Measurements from ENCODE around the gene CLIC4.
"Not testable (repeated sequence)": the region's sequence is repeated elsewhere in the genome, so short reads cannot be mapped to it uniquely, and the experiment has no call there.

DNA sequence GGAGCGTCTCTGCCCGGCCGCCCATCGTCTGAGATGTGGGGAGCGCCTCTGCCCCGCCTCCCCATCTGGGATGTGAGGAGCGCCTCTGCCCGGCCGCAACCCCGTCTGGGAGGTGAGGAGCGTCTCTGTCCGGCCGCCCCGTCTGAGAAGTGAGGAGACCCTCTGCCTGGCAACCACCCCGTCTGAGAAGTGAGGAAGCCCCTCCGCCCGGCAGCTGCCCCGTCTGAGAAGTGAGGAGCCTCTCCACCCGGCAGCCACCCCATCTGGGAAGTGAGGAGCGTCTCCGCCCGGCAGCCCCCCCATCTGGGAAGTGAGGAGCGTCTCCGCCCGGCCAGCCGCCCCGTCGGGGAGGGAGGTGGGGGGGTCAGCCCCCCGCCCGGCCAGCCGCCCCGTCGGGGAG is 54.0 kb downstream of the CLIC4 start:
- TF ChIP-seq, protein P1, sequence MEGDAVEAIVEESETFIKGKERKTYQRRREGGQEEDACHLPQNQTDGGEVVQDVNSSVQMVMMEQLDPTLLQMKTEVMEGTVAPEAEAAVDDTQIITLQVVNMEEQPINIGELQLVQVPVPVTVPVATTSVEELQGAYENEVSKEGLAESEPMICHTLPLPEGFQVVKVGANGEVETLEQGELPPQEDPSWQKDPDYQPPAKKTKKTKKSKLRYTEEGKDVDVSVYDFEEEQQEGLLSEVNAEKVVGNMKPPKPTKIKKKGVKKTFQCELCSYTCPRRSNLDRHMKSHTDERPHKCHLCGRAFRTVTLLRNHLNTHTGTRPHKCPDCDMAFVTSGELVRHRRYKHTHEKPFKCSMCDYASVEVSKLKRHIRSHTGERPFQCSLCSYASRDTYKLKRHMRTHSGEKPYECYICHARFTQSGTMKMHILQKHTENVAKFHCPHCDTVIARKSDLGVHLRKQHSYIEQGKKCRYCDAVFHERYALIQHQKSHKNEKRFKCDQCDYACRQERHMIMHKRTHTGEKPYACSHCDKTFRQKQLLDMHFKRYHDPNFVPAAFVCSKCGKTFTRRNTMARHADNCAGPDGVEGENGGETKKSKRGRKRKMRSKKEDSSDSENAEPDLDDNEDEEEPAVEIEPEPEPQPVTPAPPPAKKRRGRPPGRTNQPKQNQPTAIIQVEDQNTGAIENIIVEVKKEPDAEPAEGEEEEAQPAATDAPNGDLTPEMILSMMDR (IDR thresholded peaks at IDR 0.05), result not testable (repeated sequence)
- not testable (repeated sequence) for TF ChIP-seq POLR2A (IDR thresholded peaks at IDR 0.05)
